Endothelial cell of umbilical vein (primary cell): ENCODE results near the gene DCAF4L1.

Source experiments
- CTCF ChIP-seq, 2 donors: IDR thresholded peaks; 1 replicate in 1 of 2; 2 replicates in 1 of 2; pipeline ENCODE4 v1.5.1; 2011; ENCODE audit warnings: low read length in 2 of 2, mild to moderate bottlenecking in 2 of 2, moderate library complexity in 2 of 2, control low read depth in 1 of 2, inconsistent platforms in 1 of 2, low read depth in 1 of 2; ENCODE audit not compliant: insufficient read depth in 1 of 2; ENCODE audit errors: extremely low read depth in 1 of 2
- EZH2 ChIP-seq: IDR thresholded peaks from 2 replicates; pipeline ENCODE4 v1.6.1; 2012; ENCODE audit warnings: borderline replicate concordance, low read depth, mild to moderate bottlenecking, moderate library complexity, low read length, inconsistent platforms; ENCODE audit not compliant: severe bottlenecking
- MAX ChIP-seq: IDR thresholded peaks from 2 replicates; pipeline ENCODE4 v1.6.1; 2011; ENCODE audit not compliant: insufficient read depth, insufficient read length
- MYC ChIP-seq: IDR thresholded peaks from one replicate; pipeline ENCODE4 v1.6.1; 2011; ENCODE audit warnings: mild to moderate bottlenecking, low read depth, low read length
- POLR2A ChIP-seq: IDR thresholded peaks from 2 replicates; pipeline ENCODE4 v1.6.1; 2012; ENCODE audit warnings: low read depth, mild to moderate bottlenecking, control low read depth, low read length

- TF ChIP-seq POLR2A (no peak), CTCF (IDR thresholded peaks at IDR 0.05; ENCODE audit: extremely low read depth in 1 of 2, insufficient read depth in 1 of 2, low read depth in 1 of 2, low read length in 2 of 2) (no peak), EZH2 (no peak), MAX (no peak), MYC (no peak)
Observed at GRCh38 chr4:41976775-41977516, 4.6 kb upstream of the DCAF4L1 start.
